ENCODE data around the gene AKT1. TPM values are rescaled to one million over a fixed set of nuclear protein-coding genes. Genes with fewer than 3 reads are reported as not detected.

AKT1 gene
- total and polyA plus RNA-seq, 4 donors, result 30.6 to 192 (median 58.7) TPM

GRCh38 chr14:104755621-104756020 lies 39.9 kb downstream of the AKT1 start:
- Histone ChIP-seq H3K4me3 (ENCODE audit: low read depth in 1 of 3, low read length in 3 of 3) (no peak overlapping the region), H3K27me3 (ENCODE audit: control insufficient read depth in 4 of 4, insufficient read depth in 4 of 4, low read length in 3 of 4) (no peaks in the 10 kb centered on the region), H3K9ac (ENCODE audit: low read depth in 1 of 2, low read length in 2 of 2) (no peak overlapping the region), H3K27ac (ENCODE audit: low read depth in 1 of 2, low read length in 2 of 2) (no peak overlapping the region), H3K4me1 (ENCODE audit: control insufficient read depth in 4 of 4, insufficient read depth in 4 of 4, low read length in 3 of 4) (peaks cover 8 to 34% (median 31%) of the 10 kb centered on the region in 4 donors), H3K36me3 (ENCODE audit: control insufficient read depth in 4 of 4, insufficient read depth in 3 of 4, low read depth in 1 of 4, low read length in 3 of 4) (peaks cover 5 to 37% (median 18%) of the 10 kb centered on the region in 4 donors), H3K9me3 (ENCODE audit: control insufficient read depth in 4 of 4, low read length in 3 of 4) (no peaks in the 10 kb centered on the region)
- DNase-seq (ENCODE audit: low spot score), result no peak
- WGBS, result 52% methylated on average over 11 of the region's 11 CpGs
- peak in 1 of 2 donors; percentile 40 for TF ChIP-seq HNF4A (conservative IDR thresholded peaks at IDR 0.05)
- TF ChIP-seq SP1 (IDR thresholded peaks at IDR 0.05), result no peak
- TF ChIP-seq CTCF (IDR thresholded peaks at IDR 0.05; ENCODE audit: low read depth, low read length, missing input control), result no peak

GRCh38 chr14:104754213-104754851 lies 41.2 kb downstream of the AKT1 start:
- Histone ChIP-seq H3K36me3 (ENCODE audit: control insufficient read depth in 4 of 4, insufficient read depth in 3 of 4, low read depth in 1 of 4, low read length in 3 of 4) (peaks cover 3 to 31% (median 18%) of the 10 kb centered on the region in 4 donors), H3K9ac (ENCODE audit: low read depth in 1 of 2, low read length in 2 of 2) (peak overlapping the region; percentile 47 to 83), H3K27ac (ENCODE audit: low read depth in 1 of 2, low read length in 2 of 2) (peak overlapping the region; percentile 58 to 89), H3K4me1 (ENCODE audit: control insufficient read depth in 4 of 4, insufficient read depth in 4 of 4, low read length in 3 of 4) (peaks cover 12 to 42% (median 35%) of the 10 kb centered on the region in 4 donors), H3K9me3 (ENCODE audit: control insufficient read depth in 4 of 4, low read length in 3 of 4) (no peaks in the 10 kb centered on the region), H3K4me3 (ENCODE audit: low read depth in 1 of 3, low read length in 3 of 3) (peak overlapping the region; percentile 51 to 95 (median 85)), H3K27me3 (ENCODE audit: control insufficient read depth in 4 of 4, insufficient read depth in 4 of 4, low read length in 3 of 4) (no peaks in the 10 kb centered on the region)
- no peak for DNase-seq (ENCODE audit: low spot score)
- TF ChIP-seq RXRA (IDR thresholded peaks at IDR 0.05) (peak; percentile 36 to 67), ZBTB33 (IDR thresholded peaks at IDR 0.05) (no peak), HNF4A (conservative IDR thresholded peaks at IDR 0.05) (peak; percentile 36 to 72)
- WGBS, result 29% methylated on average over 13 of the region's 13 CpGs

- Histone ChIP-seq H3K9ac (ENCODE audit: low read depth in 1 of 2, low read length in 2 of 2) (peak overlapping the region; percentile 47 to 83), H3K4me1 (ENCODE audit: control insufficient read depth in 4 of 4, insufficient read depth in 4 of 4, low read length in 3 of 4) (peaks cover 12 to 48% (median 40%) of the 10 kb centered on the region in 4 donors), H3K4me3 (ENCODE audit: low read depth in 1 of 3, low read length in 3 of 3) (peak overlapping the region; percentile 51 to 95 (median 85)), H3K27me3 (ENCODE audit: control insufficient read depth in 4 of 4, insufficient read depth in 4 of 4, low read length in 3 of 4) (no peaks in the 10 kb centered on the region), H3K27ac (ENCODE audit: low read depth in 1 of 2, low read length in 2 of 2) (peak overlapping the region; percentile 58 to 89), H3K9me3 (ENCODE audit: control insufficient read depth in 4 of 4, low read length in 3 of 4) (no peaks in the 10 kb centered on the region), H3K36me3 (ENCODE audit: control insufficient read depth in 4 of 4, insufficient read depth in 3 of 4, low read depth in 1 of 4, low read length in 3 of 4) (peaks cover 2 to 26% (median 13%) of the 10 kb centered on the region in 4 donors)
- TF ChIP-seq FOXA1 (IDR thresholded peaks at IDR 0.05) (peak; percentile 4), REST (IDR thresholded peaks at IDR 0.05) (no peak)
- WGBS, result 1% methylated on average over 30 of the region's 30 CpGs
- no peak for DNase-seq (ENCODE audit: low spot score)
Measured at GRCh38 chr14:104753528-104754212, 41.9 kb downstream of the AKT1 start.

Data from liver (tissue), 9 donors.